Measurements from ENCODE around the gene ZFY.

Gene ZFY

DNA sequence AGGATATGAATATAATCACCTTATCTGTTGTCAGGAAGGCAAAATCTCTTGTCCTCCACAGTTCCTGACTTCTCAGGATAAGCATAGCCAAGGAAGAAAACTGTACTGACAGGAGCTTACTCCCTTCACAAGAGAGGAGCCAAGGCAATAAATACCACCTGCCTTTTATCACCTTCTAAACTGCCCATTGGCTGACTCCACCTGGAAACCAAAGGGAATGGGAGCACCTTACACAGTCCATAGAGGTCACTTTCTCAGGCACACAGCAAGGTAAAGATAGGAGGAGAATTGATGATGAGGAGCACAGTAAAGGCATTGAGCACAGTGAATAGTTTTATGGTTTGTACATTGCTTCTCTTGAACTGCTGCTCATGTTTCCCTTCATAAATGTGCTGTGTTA lies 72.8 kb downstream of the ZFY start:
- TF ChIP-seq, protein P1, sequence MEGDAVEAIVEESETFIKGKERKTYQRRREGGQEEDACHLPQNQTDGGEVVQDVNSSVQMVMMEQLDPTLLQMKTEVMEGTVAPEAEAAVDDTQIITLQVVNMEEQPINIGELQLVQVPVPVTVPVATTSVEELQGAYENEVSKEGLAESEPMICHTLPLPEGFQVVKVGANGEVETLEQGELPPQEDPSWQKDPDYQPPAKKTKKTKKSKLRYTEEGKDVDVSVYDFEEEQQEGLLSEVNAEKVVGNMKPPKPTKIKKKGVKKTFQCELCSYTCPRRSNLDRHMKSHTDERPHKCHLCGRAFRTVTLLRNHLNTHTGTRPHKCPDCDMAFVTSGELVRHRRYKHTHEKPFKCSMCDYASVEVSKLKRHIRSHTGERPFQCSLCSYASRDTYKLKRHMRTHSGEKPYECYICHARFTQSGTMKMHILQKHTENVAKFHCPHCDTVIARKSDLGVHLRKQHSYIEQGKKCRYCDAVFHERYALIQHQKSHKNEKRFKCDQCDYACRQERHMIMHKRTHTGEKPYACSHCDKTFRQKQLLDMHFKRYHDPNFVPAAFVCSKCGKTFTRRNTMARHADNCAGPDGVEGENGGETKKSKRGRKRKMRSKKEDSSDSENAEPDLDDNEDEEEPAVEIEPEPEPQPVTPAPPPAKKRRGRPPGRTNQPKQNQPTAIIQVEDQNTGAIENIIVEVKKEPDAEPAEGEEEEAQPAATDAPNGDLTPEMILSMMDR (IDR thresholded peaks at IDR 0.05) = no peak

DNA sequence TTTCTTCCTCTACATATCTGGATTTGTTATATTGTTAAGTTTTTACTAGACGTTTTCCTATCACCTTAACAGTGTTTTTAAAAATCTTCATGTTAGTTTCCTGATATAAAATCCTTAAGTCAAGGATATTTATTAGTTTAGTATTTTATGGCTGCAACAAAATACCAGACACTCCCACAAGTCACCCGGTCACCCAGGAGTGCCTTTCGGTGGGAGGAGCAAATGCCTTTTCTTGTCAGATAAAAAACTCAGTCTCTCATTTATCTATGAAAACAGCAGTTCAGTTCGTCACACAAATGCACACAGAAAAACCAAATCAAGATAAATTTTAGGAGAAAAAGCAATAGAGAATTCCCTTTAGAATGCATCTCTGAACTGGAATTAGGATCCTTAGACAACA lies 77.0 kb downstream of the ZFY start:
- TF ChIP-seq, protein P1 (IDR thresholded peaks at IDR 0.05) = no peak

DNA sequence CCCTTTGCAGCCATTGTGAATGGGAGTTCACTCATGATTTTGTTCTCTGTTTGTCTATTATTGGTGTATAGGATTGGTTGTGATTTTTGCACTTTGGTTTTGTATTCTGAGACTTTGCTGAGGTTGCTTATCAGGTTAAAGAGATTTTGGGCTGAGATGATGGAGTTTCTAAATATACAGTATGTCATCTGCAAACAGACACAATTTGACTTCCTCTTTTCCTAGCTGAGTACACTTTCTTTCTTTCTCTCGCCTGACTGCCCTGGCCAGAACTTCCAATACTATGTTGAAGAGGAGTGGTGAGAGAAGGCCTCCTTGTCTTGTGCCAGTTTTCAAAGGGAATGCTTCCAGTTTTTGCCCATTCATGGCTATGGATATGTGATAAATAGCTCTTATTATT lies 81.4 kb downstream of the ZFY start:
- TF ChIP-seq, protein P1 (IDR thresholded peaks at IDR 0.05) = no peak

DNA sequence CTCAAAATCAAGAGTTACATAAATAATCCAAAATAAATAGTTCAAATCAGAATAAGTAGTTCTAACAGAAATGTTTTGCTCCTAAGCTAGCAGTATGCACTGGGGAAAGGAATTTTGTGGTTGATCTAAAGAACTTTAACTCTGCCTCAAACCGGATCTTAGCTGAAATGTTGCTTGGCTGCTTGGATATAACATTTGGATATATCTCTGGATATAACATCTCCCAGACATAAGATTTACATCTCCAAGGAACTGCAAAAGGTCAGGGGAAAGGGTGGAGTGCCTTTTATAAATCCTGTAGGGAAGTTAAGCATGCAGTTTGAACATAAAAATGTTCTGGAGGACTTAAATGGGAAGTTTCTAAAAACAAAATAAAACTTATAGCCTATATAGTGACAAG lies 83.4 kb downstream of the ZFY start:
- TF ChIP-seq, protein P1 (IDR thresholded peaks at IDR 0.05) = no peak

DNA sequence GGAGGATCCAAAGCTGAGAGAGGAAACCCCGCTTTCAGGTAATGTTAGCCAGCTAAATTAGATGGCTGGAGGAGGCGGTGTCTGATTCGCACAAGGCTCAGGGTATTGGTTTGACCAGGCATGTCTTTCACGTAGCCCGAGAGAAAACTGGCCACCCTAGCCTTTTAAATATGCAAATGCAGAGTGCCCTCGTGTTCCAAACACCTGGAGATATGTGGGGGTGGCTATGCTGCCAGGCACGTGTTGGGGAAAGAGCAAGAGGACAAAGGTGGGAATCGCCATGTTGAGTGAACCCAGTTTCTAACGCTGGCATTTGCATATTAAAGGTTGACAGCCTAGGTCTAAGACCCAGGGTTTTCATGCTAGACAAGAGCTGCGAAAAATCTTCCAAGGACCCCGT lies 84.4 kb downstream of the ZFY start:
- TF ChIP-seq, protein P1 (IDR thresholded peaks at IDR 0.05) = no peak

DNA sequence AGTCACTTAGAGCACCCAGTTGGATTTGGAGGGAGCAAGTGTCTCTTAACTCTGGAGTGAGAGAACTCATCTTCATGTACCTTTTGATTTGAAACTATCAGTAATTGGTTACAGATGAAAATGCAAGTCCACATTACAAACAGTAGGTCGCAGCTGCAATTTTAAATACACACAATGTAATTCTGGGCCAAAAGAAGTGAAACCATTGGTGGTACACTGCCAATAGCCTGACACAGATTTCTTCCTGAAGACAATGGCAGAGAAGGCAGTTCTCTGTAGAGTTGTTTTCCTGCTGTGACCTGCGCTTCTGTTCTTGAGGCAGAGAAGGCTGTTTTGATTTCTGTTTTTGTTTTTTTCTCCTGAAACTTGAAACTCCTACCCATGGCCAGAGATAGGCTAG lies 86.0 kb downstream of the ZFY start:
- TF ChIP-seq, protein P1 (IDR thresholded peaks at IDR 0.05) = no peak

DNA sequence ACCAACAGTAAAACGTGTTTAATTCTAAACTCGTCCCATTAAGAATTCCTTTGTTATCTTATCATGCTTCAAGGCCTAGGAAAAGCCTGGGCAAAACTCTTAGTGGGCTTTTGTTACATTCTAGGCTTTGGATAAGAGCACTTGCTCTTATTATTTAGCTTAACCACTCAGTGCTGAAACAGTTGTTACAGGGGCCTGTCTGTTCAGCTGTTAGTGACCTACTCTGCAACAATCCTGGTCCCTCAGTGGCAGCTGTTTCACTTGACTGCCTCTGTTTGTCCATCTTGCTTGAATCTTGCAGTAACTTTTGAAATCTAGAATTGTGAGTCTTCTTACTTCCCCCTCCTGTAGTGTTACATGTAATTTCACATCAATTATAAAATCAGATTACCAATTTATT lies 88.4 kb downstream of the ZFY start:
- TF ChIP-seq, protein P1 (IDR thresholded peaks at IDR 0.05) = no peak

DNA sequence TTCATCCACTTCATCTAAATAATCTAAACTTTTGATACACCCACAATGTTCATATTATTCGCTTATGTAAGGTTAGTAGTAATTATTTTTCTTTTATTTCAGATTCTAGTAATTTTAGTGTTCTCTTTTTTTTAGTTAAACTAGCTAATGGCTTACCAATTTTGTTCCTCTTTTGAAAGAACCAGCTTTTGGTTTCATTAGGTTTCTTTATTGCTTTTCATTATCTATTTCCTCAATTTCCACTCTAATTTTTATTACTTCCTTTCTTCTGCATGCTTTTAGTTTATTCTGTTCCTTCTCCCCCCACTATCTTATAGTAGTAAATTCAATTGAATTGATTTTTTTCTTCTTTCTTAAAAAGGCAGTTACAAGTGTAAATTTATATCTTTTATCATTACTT lies 90.2 kb downstream of the ZFY start:
- TF ChIP-seq, protein P1 (IDR thresholded peaks at IDR 0.05) = no peak
